Stimulated activated CD4-positive, alpha-beta T cell treated with anti-CD3 and anti-CD28 coated beads, Interleukin-1b, Interleukin-23, amount 100 ng/mL, for 4 hours (primary cell): Measurements from ENCODE around the gene CHPT1.
"Not testable (repeated sequence)": the region's sequence is repeated elsewhere in the genome, so short reads cannot be mapped to it uniquely, and the experiment has no call there.

ENCODE experiments used
- DNase-seq, 2 donors: peaks; one replicate each; pipeline ENCODE4 v3.0.0-alpha.2; 2020; ENCODE audit warnings: low read depth in 2 of 2

The CHPT1 gene

DNA sequence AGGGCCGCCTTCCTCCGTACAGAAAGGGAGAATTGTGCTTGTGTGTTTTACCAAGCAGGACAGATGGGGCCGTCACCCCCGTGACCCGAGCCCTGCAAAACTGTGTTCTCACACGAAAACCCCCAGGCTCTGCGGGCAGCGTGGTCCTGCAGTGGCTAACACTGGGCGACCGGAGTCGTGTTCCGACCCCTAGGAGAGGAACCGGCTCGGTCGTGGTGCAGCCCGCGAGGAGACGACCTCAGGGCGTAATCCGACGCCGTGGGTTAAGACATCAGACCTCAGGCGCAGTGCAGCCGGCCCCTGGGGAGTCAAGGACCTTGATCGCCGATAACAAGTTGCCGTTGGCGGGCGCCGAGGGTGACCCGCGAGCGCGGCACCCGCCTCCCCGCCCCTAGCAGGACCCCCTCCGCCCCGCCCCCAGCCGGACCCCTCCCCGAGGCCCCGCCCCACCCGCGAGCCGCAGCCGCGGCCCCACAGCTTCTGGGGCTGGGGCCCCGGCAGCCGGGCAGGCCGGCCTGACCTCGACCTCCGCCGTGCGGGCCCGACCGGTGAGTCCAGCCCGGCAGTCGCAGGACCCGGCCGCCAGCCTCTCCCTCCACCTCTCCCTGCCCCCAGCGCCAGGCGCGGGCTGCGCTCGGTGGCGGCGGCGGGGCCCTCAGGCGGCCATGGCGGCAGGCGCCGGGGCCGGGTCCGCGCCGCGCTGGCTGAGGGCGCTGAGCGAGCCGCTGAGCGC is at the start of gene CHPT1:
Gene CHPT1 (plus strand): TSS at position 444 of the 733 bp plus-strand sequence. CDS start 222 bp downstream, at position 666.
- peak; percentile 28 to 64 for DNase-seq

DNA sequence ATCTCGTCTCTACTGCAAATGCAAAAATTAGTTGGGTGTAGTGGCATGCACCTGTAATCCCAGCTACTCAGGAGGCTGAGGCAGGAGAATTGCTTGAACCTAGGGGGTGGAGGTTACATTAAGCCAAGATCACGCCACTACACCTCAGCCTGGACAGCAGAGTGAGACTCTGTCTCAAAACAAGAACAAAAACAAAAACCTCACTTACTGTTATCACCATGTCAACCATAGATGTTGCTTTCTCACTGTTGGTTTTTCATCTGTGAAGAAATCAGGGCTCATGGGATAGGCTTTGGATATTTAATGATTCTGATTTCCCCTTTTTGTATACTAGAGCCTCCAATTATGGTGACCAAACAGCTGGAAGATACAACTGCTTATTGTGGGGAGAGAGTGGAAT is 49.7 kb upstream of the CHPT1 start:
- DNase-seq: no peak

DNA sequence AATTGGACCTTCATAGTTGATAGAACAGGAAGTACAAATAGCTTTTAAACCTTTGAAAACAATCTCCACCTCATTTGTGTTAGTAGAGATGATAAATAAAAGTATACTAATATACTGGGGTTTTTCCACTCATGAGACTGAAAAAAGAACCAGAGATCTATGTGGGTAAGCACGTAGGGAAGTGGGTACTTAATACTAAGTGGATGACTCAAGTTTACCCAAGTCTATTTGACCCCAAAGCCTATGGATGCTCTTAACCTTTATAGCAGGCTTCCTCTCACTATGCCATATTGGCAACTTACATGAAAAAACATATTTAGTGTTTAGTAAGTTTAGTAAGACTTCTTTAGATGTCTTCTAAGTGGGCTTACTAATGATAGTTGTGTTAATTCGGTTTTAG is 49.2 kb upstream of the CHPT1 start:
- DNase-seq: no peak

DNA sequence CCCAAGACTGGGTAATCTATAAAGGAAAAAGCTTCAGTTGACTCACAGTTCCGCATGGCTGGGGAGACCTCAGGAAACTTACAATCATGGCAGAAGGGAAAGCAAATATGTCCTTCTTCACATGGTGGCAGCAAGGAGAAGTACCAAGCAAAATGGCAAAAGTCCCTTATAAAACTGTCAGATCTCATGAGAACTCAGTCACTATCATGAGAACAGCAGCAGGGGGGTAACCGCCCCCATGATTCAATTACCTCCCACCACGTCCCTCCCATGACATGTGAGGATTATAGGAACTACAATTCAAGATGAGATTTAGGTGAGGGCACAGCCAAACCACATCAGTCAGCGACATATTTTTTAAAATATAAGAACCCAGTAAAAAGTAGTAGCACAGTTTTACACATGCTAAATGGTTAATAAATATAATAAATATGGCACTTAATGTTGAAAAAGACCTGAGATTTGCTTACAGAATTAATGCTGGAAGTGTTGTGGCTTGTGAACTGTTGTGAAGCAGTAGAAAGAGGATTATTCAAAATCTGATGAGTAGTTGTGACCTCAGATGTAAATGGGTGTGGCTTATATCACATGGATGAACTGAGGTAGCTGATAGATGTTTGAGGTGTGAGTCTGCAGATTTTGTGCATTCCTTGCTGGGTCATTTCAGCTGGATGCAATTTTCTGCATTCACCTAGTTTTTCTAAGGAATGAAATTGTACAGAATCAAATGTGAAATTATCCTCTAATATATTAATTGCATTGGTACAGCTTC is 46.9 kb upstream of the CHPT1 start:
- no peak for DNase-seq

DNA sequence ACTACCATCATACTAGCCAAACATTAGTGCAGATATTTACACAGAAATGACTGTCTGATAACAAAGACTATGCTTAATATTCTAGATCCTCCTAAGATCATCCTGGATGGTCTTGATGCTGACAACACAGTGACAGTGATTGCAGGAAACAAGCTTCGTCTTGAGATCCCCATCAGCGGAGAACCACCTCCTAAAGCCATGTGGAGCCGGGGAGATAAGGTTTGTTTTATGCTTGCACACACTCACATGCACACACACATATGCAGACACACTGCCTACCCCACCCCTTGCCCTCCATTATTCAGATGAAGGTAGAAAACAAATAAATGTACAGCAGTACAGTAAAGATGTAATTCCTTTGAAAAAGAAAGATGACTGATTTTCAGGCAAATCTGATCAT is 44.4 kb upstream of the CHPT1 start:
- DNase-seq: no peak

DNA sequence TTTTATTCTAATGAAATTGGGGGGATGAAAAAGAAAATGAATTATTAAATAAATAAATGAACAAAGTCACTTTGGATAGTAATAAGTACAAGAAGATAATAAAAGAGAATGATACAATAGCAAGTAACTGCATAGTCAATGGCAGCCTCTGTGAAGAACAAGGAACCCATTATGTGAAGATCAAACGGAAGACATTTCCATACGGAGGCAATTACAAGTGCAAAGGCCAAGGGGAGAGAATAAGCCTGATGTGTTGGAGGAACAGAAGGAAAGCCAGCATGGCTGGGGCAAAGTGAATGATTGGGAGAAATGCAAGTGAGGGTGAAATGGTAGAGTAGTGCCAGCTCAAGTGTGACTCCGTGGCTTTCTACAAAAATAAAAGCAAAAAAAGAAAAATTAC is 43.9 kb upstream of the CHPT1 start:
- DNase-seq: no peak

DNA sequence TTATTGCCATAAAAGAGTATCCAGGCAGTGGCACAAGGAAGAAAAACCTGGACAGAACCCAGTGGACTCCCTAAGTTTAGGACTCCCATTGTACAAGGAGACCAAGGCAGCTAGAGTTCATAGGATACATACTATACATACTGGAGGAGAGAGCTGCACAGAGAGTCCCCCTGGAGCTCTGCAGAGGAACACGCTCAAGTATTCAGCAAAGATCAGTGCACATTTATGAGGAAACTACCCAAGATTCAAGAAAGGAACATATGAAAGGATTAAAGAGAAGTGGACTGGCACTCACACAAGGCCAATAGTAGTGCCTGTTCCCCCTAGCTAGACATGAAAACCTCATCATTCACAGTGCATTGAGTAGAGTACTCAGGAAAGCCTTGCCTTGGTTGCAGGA is 43.0 kb upstream of the CHPT1 start:
- no peak for DNase-seq

DNA sequence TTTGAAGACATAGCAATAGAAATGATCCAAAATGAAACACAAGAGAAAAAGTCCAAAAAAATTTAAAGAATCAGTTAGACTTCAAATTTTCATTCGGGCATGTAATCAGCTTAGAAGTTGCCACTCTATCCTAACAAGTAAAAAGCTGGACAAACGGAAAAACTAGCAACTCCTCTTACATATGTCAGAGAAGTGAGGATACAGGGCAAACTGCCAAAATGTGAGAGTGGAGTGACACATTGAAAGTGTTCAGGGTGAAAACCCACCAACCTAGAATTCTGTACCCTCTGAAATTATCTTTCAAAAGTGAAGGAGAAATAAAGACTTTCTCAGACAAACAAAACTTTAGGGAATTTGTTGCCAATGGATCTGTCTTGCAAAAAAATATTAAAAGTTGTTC is 42.0 kb upstream of the CHPT1 start:
- DNase-seq: no peak

DNA sequence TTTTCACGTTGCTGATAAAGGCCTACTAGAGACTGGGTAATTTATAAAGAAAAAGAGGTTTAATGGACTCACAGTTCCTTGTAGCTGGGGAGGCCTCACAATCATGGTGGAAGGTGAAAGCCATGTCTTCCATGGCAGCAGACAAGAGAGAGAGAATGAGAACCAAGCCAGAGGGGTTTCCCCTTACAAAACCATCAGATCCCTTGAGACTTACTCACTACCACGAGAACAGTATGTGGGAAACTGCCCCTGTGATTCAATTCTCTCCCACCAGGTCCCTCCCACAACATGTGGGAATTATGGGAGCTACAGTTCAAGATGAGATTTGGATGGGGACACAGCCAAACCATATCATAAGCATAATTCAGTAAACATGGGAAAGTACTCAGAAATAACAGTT is 36.8 kb upstream of the CHPT1 start:
- DNase-seq: not testable (repeated sequence)

DNA sequence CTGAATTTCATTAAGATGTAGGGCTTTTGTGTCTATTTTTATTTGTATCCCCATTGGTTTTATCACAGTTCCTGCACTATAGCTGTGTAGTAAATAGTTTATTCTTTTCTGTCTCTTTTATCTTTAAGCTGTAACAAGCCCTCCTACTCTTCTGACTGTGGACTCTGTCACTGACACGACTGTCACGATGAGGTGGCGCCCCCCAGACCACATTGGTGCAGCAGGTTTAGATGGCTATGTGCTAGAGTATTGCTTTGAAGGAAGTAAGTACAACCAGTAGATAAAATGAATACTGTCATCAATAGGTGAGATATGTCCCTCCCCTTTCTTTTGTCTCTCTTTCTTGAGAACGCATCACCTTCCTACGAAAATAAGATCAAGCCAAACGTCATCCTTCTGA is 34.1 kb upstream of the CHPT1 start:
- no peak for DNase-seq

DNA sequence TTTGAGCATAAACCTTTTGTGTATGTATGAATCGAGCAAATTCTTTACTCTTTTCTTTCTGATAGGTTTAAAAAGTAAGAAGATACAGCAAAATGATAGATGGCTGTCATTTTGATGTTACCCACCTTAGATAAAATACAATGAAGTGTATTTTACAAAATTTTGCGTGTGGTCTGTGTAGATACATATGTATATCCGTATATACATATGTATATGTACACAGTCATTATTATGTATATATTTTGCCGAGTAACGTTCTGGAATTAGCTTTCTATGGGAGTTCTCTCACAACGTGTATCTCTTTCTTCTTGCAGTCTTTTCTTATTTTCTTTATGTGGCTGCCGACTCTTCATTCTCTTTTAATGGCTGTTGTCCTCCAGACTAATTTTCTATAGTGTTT is 32.4 kb upstream of the CHPT1 start:
- DNase-seq: no peak

DNA sequence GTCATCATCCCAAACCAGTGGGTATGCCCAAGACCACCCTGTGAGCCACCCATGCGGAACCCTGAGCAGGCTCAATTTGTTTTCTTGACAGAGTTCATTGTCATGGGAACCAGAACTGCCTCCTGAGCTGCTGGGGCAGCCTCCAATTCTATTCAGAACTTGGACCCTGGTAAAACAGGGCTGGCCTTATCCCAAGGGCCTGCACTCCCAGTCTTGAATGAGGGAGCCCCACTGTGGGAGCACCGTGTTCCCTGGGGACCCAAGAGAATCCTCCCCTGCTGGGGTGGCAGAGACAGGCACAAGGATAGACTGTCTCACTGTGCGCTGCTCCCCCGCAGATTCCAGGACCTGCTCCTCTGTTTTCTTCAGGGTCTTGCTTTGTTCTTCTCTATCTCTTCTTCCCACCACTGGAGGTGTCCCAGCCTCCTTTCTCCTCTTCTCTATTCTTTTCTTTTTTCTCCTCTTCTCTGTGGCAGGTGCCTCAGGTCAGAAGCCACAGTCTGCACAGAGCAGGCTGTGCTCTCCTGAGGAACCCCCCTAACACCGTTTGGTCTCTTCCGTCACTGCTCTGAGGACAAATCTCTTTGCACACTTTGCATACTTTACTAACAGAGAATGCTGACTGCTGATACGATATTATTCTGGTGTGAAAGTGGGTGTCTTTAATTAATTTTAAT is 31.2 kb upstream of the CHPT1 start:
- no peak for DNase-seq

DNA sequence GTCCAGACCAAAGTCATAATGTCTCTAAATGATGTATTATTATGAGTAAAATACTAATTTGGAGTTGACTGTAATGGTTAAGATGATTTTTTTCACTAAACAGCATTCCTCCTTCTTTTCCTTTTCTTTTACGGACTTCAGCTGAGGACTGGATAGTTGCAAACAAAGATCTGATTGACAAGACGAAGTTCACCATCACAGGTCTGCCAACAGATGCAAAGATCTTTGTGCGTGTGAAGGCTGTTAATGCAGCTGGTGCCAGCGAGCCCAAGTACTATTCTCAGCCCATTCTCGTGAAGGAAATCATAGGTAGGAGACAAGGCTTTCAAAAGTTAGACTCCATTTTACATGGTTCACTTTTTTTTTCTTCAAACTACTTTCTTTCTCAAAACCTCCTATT is 29.8 kb upstream of the CHPT1 start:
- DNase-seq: no peak

DNA sequence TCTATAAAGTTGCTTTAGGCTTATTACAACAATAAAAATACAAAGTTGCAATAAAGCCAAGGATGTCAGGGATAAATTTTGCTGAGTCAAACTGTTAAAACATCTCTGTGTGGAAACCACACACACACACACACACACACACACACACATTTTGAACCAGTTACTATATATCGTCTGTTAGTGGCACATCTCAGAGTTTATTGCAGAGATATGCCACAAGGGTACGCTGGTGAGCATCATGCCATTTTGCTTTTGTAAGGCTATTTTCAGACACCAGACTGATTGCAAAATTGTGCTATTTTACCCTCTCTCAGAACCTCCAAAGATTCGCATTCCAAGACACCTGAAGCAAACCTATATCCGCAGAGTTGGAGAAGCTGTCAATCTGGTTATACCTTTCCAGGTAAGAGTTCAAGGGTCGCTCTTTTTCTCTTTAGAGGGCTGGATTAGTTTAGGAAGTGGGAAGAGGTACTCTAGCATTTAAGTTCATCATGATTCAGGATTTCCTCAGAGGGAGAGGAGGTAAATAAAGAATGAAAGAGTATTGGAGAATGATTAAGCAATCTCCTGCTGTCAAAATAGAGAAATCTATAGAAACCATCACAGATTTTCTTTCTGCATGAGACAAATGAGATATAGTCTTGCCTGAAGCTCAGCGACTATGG is 27.3 kb upstream of the CHPT1 start:
- DNase-seq: no peak

DNA sequence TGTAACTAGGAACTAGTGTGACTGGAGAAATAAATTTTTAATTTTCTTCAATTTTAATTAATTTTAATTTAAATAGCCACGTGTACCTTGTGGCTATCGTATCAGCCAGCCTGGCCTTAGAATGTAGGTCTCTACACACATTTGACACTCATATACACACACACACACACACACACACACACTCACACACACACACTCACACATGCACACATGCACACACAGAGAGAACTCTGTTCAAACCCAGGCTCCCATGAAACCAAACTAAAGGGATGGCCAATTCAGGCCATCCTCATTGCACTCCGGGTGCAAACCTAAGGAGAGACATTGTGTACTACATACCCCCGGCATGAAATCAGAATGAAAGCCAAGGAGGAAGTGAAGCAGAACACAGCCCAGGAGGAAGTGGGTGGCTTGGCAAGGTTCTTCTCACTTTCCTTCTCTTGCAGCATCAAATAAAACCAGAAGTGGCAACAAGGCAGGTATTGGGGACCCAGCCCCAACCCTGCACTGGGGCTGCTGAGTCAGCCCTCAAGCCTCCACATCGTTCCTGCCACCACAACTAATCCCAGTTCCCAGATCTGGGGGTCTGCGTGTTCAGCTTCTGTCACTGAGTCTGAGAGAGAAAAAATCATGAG is 26.2 kb upstream of the CHPT1 start:
- DNase-seq: no peak

DNA sequence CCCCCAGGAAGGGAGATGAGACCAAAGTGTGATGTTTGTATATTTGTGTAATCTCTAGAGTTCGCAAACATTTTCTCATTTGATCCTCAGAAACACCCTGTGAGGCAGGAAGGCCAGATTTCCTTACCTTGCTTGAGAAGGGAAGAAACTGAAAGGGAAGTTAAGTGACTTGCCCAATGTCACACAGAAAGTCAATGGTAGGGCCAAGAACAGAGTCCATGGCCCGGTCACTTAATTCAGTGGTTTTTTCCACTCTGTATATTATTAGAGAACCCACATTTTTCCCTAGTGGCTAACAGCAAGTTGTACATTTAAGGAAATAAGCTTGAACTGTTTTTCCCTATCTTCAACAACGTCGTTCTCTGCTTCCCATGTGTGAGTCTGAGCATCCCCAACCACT is 25.6 kb upstream of the CHPT1 start:
- no peak for DNase-seq

DNA sequence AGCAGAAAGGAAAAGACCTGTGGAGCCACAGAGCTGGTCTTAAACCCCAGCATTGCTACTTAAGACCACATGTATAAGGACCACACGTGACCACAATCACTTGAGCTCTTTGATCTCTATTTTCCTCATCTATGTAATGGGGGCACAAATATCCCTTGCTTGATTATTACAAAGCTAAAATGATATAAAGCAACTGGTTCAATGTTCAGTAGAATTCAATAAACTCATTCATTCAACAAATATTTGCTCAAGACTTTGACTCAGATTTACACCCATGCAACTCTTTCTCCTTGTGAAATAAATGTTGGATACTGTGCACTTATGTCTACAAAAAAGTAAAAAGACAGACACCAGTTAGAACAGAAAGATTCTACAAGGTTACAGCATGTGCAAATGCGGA is 21.9 kb upstream of the CHPT1 start:
- DNase-seq: no peak

DNA sequence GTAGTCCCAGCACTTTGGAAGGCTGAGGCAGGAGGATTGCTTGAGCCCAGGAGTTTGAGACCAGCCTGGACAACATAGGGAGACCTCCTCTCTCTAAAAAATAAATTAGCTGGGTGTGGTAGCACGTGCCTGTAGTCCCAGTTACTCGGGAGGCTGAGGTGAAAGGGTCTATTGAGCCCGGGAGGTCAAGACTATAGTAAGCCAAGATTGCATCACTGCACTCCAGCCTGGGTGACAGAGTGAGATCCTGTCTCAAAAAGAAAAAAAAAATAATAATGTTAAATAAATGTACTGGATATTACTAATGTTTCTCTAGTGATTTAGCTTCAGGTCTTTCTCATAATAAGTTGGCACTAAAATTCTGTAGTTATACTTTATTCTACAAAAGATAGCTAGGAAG is 20.9 kb upstream of the CHPT1 start:
- DNase-seq: not testable (repeated sequence)

DNA sequence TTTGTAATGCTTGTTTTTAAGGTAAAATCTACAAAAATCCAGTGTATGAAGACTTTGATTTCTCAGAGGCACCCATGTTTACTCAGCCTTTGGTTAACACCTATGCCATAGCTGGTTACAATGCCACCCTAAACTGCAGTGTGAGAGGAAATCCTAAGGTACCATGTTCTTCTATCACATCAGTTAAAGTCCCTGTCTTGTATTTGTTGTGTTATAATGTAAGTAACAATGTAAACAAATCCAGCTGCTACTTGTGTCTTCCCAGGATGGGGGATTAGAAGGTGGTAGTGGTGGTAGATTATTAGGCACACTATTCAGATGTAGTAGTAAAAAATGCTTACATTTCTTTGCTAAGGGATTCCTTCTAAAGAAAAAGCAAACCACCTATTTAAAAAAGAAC is 19.4 kb upstream of the CHPT1 start:
- no peak for DNase-seq

DNA sequence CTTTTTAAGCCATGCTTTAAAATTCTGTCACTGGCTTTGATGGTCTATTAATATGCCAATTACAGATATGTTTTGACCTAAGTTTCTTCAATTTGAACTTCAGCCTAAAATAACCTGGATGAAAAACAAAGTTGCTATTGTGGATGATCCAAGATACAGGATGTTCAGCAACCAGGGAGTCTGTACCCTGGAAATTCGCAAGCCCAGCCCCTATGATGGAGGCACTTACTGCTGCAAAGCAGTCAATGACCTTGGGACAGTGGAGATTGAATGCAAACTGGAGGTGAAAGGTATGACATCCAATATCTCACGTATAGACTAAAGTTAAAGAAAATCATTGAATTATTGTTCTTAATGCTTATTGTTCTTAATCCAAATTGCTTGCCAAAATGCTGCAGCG is 17.2 kb upstream of the CHPT1 start:
- DNase-seq: no peak

DNA sequence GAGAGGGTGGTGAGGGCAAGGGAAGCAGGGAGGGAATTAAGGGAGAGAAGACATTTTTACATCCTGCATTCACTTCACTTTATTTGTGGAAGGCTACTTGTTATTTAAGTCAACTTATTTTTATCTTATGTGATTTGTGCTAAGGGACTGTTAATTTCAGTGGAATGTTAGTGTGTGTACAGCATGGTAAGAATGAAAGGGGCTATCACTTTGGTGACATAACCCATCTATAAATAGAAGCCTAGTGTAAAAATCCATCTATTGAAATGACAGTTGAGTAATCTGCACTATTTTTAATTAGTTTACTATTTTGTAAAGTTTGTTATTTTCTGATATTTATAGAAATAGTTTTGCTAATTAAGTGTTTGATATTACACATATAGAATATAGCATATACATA is 16.8 kb upstream of the CHPT1 start:
- no peak for DNase-seq

DNA sequence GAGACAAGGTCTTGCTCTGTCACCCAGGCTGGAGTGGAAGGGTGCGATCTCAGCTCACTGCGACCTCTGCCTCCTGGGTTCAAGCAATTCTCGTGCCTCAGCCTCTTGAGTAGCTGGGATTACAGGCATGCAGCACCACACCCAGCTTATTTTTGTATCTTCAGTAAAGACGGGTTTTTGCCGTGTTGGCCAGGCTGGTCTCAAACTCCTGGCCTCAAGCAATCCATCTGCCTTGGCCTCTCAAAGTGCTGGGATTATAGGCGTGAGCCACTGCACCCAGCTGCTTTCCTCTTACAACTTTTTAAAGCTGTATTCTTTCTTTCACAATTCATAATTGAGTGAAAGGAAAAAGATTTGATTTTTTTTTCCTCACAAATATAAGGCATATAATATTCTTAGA is 15.8 kb upstream of the CHPT1 start:
- DNase-seq: not testable (repeated sequence)
